HepG2 (cell line): ENCODE results near the gene ASAP2. TPM values are rescaled to one million over a fixed set of nuclear protein-coding genes. Genes with fewer than 3 reads are reported as not detected.

Source experiments
- ATAC-seq: fragments of 200-7000 bp; cut with Tn5 transposase; 3 replicates; pipeline ENCODE4 v1.9.1; 2020; ENCODE audit warnings: mild to moderate bottlenecking, moderate library complexity
- BruUV-seq: library from RNA; stranded (reverse); fragments of 400-500 nt; replicated peaks from 2 replicates; lab custom pipeline; 2021; lab: Mats Ljungman, UMichigan
- CTCF ChIA-PET: fragments of 300-600 bp; formaldehyde crosslinking; extraction: SDS; loops from one replicate; lab custom pipeline; 2021; ENCODE audit warnings: low total read pairs, inconsistent platforms, low intra/inter-chr PET ratio; lab: Yijun Ruan, JAX
- POLR2A ChIA-PET: fragments of 350-600 bp; sonication (Branson Sonifier 250); formaldehyde crosslinking; loops from one replicate; lab custom pipeline; 2020; ENCODE audit warnings: antibody characterized with exemption, inconsistent platforms; lab: Yijun Ruan, JAX
- DNase-seq: peaks from one replicate; pipeline ENCODE4 v3.0.0-alpha.2; 2015; ENCODE audit warnings: low spot score
- FAIRE-seq: peaks from 3 replicates; lab custom pipeline; 2011; peaks lifted over from hg19 to GRCh38; lab: Jason Lieb, UNC
- H2AFZ ChIP-seq: one replicate; pipeline ENCODE4 v1.6.1; 2011; ENCODE audit warnings: low read length, inconsistent platforms
- H3K27ac ChIP-seq: fragments of 300-600 bp; 3 replicates; pipeline ENCODE4 v1.8.0; 2011; ENCODE audit warnings: mixed run types, mild to moderate bottlenecking, mixed read lengths, low read length, inconsistent platforms; ENCODE audit not compliant: insufficient read depth; ENCODE audit errors: extremely low read length
- H3K27me3 ChIP-seq, 2 experiments: fragments of 200-600 bp in 1 of 2; 2 replicates in 1 of 2; 3 replicates in 1 of 2; pipeline versions ENCODE4 v1.6.0 to v1.8.0; 2011; ENCODE audit warnings: low read length in 2 of 2, mild to moderate bottlenecking in 2 of 2, moderate library complexity in 2 of 2, inconsistent platforms in 1 of 2; ENCODE audit not compliant: insufficient read depth in 2 of 2, control insufficient read depth in 1 of 2
- H3K36me3 ChIP-seq, 2 experiments: fragments of 200-600 bp in 1 of 2; replicated peaks in 1 of 2; 2 replicates in 1 of 2; 3 replicates in 1 of 2; pipeline versions ENCODE4 v1.5.1 to v1.8.0; 2011; ENCODE audit warnings: low read length in 2 of 2, inconsistent platforms in 1 of 2; ENCODE audit not compliant: insufficient read depth in 2 of 2, control insufficient read depth in 1 of 2
- H3K4me1 ChIP-seq: 2 replicates; pipeline ENCODE4 v1.5.1; 2012; ENCODE audit warnings: low read length, inconsistent platforms; ENCODE audit not compliant: insufficient read depth
- H3K4me2 ChIP-seq: 2 replicates; pipeline ENCODE4 v1.6.0; 2011; ENCODE audit warnings: low read depth, low read length, inconsistent platforms
- H3K4me3 ChIP-seq, 3 experiments: fragments of 200-600 bp in 1 of 3; sonication (generic), shearing (Covaris generic) in 1 of 3; replicated peaks in 1 of 3; 2 replicates each; pipeline ENCODE4 v1.5.1; 2011 to 2016; ENCODE audit warnings: low read length in 3 of 3, inconsistent platforms in 2 of 3, low read depth in 2 of 3, mild to moderate bottlenecking in 2 of 3, control low read depth in 1 of 3, mixed read lengths in 1 of 3; ENCODE audit not compliant: insufficient read depth in 1 of 3
- H3K79me2 ChIP-seq: one replicate; pipeline ENCODE4 v1.6.1; 2011; ENCODE audit warnings: low read length, inconsistent platforms; ENCODE audit not compliant: insufficient read depth
- H3K9ac ChIP-seq: 2 replicates; pipeline ENCODE4 v1.6.0; 2011; ENCODE audit warnings: mild to moderate bottlenecking, low read depth, low read length, inconsistent platforms; ENCODE audit not compliant: insufficient read depth
- H3K9me3 ChIP-seq: 2 replicates; pipeline ENCODE4 v1.5.1; 2012; ENCODE audit warnings: mild to moderate bottlenecking, low read length
- H4K20me1 ChIP-seq: 2 replicates; pipeline ENCODE4 v1.6.0; 2011; ENCODE audit warnings: inconsistent platforms, mild to moderate bottlenecking, low read length, moderate library complexity; ENCODE audit not compliant: insufficient read depth
- ARID5B ChIP-seq: IDR thresholded peaks from 2 replicates; pipeline ENCODE4 v1.4.0; 2020; ENCODE audit warnings: mild to moderate bottlenecking, missing genetic modification reagents
- ARNTL ChIP-seq: sonication (generic); formaldehyde crosslinking; IDR thresholded peaks from 2 replicates; pipeline ENCODE4 v1.4.0; 2020; ENCODE audit warnings: mild to moderate bottlenecking, missing genetic modification reagents
- FOXK2 ChIP-seq: fragments of 450-650 bp; IDR thresholded peaks from 2 replicates; pipeline ENCODE4 v1.6.1; 2016
- KAT7 ChIP-seq: IDR thresholded peaks from 2 replicates; pipeline ENCODE4 v1.6.1; 2018; ENCODE audit warnings: borderline replicate concordance, missing compliant biosample characterization
- RERE ChIP-seq: IDR thresholded peaks from 2 replicates; pipeline ENCODE4 v1.6.1; 2016; ENCODE audit warnings: low read depth, missing genetic modification reagents, missing compliant biosample characterization
- ZHX2 ChIP-seq, 2 experiments: sonication (generic) in 1 of 2; formaldehyde crosslinking in 1 of 2; IDR thresholded peaks; 2 replicates each; pipeline versions ENCODE4 v1.6.1 to v1.9.0; 2014 to 2022; ENCODE audit warnings: antibody characterized with exemption in 1 of 2, borderline replicate concordance in 1 of 2, inconsistent platforms in 1 of 2, low read depth in 1 of 2, missing genetic modification reagents in 1 of 2
- ZNF558 ChIP-seq: sonication (generic); formaldehyde crosslinking; IDR thresholded peaks from 2 replicates; pipeline ENCODE4 v1.9.0; 2022; ENCODE audit warnings: mild to moderate bottlenecking, missing genetic modification reagents, borderline replicate concordance
- ZNF761 ChIP-seq: sonication (generic); formaldehyde crosslinking; conservative IDR thresholded peaks from 2 replicates; pipeline ENCODE4 v1.4.0; 2020; ENCODE audit warnings: mild to moderate bottlenecking, missing genetic modification reagents
- WGBS: methylation state at CpG from one replicate; pipeline ENCODE4 v1.1.6; 2017; ENCODE audit warnings: low lambda C conversion rate; 5-methylcytosine and 5-hydroxymethylcytosine counted together
- in situ Hi-C: cut with HindIII; loops from 2 replicates; pipeline ENCODE4 v1.10.0; 2017; ENCODE audit warnings: low pct_unique_long_range_greater_than_20kb; ENCODE audit not compliant: extremely low pct_ligation_motif_present
- intact Hi-C: fragments of 100-400 bp; cut with micrococcal nuclease; formaldehyde crosslinking; loops from one replicate; pipeline ENCODE4 v1.10.0; 2022; ENCODE audit not compliant: unreplicated experiment
- polyA plus RNA-seq, 8 experiments: library from polyadenylated mRNA; depleted of rRNA in 3 of 8; stranded (reverse) in 7 of 8; unstranded in 1 of 8; fragments of >200 nt; fragmentation: Illumina TruSeq in 4 of 8; extraction: Trizol in 4 of 8; gene quantifications; 2 replicates each; pipeline versions ENCODE4 v1.2.1 to v1.2.3, GENCODE V29; 2011 to 2016; ENCODE audit warnings: low read depth in 4 of 8, missing spikeins in 1 of 8, mixed read lengths in 1 of 8; ENCODE audit not compliant: insufficient read depth in 1 of 8
- total RNA-seq, 5 experiments: library from RNA; depleted of rRNA; stranded (reverse); fragments of >200 nt; fragmentation: Illumina TruSeq; extraction: Trizol; gene quantifications; 2 replicates each; pipeline ENCODE4 v1.2.3, GENCODE V29; 2016; ENCODE audit warnings: low read depth in 1 of 5

Gene ASAP2
- total and polyA plus RNA-seq, 2 of the 13 experiments (the other 11 are each of a cell fraction or from before 2014, with no cell fraction given), result 7.3 to 22.3 TPM

GRCh38 chr2:9187620-9188214, 18.9 kb upstream of the ASAP2 start:
- peaks cover 44% of the 10 kb centered on the region for H3K4me1 ChIP-seq
- in situ Hi-C loops, result no loop called here
- no peaks in the 10 kb centered on the region for H4K20me1 ChIP-seq
- no peak overlapping the region for H3K27ac ChIP-seq
- no peak overlapping the region for H3K4me2 ChIP-seq
- H2AFZ ChIP-seq, result no peak overlapping the region
- POLR2A ChIA-PET, result no interaction called here
- 20% methylated on average over 2 of the region's 2 CpGs for WGBS
- H3K4me3 ChIP-seq, result no peak overlapping the region
- no peaks in the 10 kb centered on the region for H3K36me3 ChIP-seq
- H3K79me2 ChIP-seq, result no peaks in the 10 kb centered on the region
- intact Hi-C loops, result no loop called here
- peaks cover 0 to 22% of the 10 kb centered on the region in 2 experiments; a peak in 3 of 5 replicates for H3K27me3 ChIP-seq
- CTCF ChIA-PET, result no interaction called here
- BruUV-seq, result no TSS peak
- no peak for FAIRE-seq
- no peak for DNase-seq
- no peaks in the 10 kb centered on the region for H3K9me3 ChIP-seq
- no peak overlapping the region for H3K9ac ChIP-seq
- no peak for ATAC-seq
- TF ChIP-seq ZNF761 (CRISPR knock-in tag) (no peak), ZHX2 (IDR thresholded peaks at IDR 0.05; ENCODE audit: low read depth) (no peak), ZHX2 (CRISPR knock-in tag; IDR thresholded peaks at IDR 0.05; ENCODE audit: borderline replicate concordance) (no peak), ARID5B (CRISPR knock-in tag) (no peak), ZNF558 (CRISPR knock-in tag) (no peak), ARNTL (CRISPR knock-in tag) (no peak), RERE (CRISPR knock-in tag) (no peak), FOXK2 (no peak), KAT7 (CRISPR knock-in tag) (no peak)
